ENCODE results near the gene ANKRD13D.

- TF ChIP-seq EP300 (IDR thresholded peaks at IDR 0.05; ENCODE audit: low read depth) (no peak), POLR2A (IDR thresholded peaks at IDR 0.05) (no peak)
These were observed 22.5 kb upstream of the ANKRD13D start, which contains the start of gene GRK2 for GRCh38 chr11:67266449-67267187.

All from transverse colon (tissue), 1 donor.